H54 (cell line): ENCODE results near the gene UPK3A.
"Not testable (repeated sequence)": the region's sequence is repeated elsewhere in the genome, so short reads cannot be mapped to it uniquely, and the experiment has no call there.

Experiments
- DNase-seq: peaks from one replicate; pipeline ENCODE4 v3.0.0; 2011; ENCODE audit warnings: low spot score, mixed read lengths; ENCODE audit not compliant: insufficient read length
- FAIRE-seq: peaks from 3 replicates; lab custom pipeline; 2011; peaks lifted over from hg19 to GRCh38; lab: Jason Lieb, UNC
- POLR2A ChIP-seq: IDR thresholded peaks from 2 replicates; pipeline ENCODE4 v1.6.1; 2011; ENCODE audit warnings: low read depth, mild to moderate bottlenecking, low read length

Gene UPK3A

DNA sequence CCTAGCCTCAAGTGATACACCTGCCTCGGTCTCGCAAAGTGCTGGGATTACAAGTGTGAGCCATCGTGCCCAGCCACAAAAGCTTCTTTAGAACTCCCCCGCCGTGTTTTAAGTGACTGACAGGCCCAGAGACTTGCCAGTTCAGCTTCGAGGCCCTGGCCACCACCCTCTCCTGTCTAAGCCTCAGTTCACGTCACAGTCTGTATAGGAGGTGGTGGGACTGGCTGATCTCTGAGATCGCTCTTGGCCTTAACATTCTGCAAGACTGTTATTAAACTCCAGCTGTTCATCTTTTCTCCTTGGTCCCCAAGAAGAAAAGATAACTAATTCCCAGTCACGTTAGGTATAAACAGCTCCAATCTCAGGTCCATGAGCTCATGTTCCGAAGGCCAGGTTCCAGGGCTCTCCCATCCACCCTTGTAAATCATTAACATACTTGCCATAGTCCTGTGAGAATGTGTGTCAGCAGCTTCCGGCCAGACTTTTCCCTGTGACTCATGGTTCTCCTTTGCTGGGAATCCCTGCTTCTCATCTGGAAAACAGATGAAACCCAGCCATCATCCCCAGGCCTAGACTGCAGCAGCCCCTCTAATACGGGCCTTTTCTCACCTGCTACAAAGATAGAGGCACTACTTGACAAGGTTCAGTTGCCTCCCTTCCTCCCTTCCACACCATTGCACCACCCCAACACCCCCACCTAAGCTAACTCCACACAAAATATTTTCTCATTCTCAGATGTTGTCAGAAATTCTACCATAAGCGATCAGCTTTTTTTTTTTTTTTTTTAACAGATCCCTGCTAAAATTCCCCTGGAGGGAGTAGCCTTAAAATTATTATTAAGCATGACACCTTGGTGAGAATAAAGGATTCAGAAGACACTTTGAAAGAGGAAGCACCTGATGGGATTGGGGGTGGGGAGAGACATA, 38.4 kb upstream of the UPK3A start:
- peak; percentile 69 for FAIRE-seq
- DNase-seq: peak; percentile 74

DNA sequence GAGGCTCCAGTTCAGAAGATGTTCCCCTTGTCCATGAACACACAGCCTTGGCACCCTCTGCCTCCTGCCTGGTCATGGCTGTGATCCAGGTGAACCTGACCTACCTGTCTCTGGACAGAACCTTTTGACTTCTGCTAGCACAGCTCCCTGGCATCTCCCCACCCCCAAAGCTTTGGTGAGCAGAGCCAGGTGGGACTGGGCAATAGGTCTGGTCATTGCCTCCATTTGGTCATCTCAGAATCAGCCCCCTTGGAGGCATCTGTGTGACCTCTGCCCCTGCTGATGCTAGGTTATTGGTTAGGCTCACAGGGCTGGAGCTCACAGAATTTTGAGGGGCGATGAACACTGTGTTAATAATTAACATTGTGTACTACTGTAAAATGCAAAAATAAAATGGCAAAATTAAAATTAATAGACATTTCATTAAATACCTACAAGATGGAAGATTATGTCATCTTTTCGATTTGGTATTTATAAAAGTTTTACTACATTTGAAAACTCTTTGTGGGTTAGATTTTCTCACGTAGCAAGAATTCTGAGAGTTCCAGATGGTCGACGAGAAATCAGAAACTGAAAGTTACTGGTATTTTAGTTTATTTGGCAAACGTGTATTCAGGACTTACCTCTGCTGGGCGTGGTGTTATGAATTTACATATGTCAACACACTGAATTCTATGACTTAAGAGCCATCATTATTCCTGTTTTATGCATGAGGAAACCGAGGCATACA, 35.8 kb upstream of the UPK3A start:
- DNase-seq (no peak), FAIRE-seq (no peak)
- TF ChIP-seq POLR2A: no peak

More for the DNA sequence above, 38.4 kb upstream of the UPK3A start:
- no peak for TF ChIP-seq POLR2A

GRCh38 chr22:45251825-45252224, 32.9 kb upstream of the UPK3A start:
- FAIRE-seq: no peak
- DNase-seq: no peak
- TF ChIP-seq POLR2A: no peak

- no peak for FAIRE-seq
Measured at GRCh38 chr22:45253039-45253641, 31.6 kb upstream of the UPK3A start.

GRCh38 chr22:45254388-45254787, 30.4 kb upstream of the UPK3A start:
- no peak for FAIRE-seq
- TF ChIP-seq POLR2A: no peak

More at GRCh38 chr22:45253039-45253641, 31.6 kb upstream of the UPK3A start:
- DNase-seq: no peak
- TF ChIP-seq POLR2A: no peak

GRCh38 chr22:45254789-45255278, 29.9 kb upstream of the UPK3A start:
- FAIRE-seq (no peak), DNase-seq (no peak)
- no peak for TF ChIP-seq POLR2A

More at GRCh38 chr22:45254388-45254787, 30.4 kb upstream of the UPK3A start:
- DNase-seq: no peak

- FAIRE-seq, DNase-seq: not testable (repeated sequence)
Measured at GRCh38 chr22:45257941-45258340, 26.8 kb upstream of the UPK3A start.

DNA sequence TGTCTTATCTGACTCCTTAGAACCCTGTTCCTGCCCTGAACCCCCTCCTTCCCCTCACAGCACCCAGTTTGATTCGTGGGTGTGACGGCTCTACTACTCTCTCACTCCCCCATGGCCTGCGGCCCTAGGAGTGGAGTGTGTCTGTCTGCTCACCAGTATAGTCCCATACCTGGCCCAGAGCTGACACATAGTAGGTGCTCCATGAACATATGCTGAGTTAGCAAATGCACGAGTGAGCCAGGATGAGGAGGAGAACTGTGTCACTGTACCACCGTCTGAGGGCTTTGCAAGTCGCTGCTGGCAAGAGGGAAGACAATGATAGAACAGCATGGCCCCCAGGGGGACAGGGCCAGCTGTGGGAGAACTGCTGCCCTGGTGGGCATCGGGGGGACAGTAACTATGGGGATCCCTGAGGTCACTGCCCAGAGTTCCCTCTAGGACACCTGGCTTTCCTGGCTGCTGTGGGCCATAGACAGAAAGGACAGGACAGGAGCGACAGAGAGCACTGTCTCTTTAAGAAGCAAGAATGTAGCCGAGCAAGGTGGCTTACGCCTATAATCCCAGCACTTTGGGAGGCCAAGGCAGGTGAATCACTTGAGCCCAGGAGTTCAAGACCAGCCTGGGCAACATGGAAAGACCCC, 24.9 kb upstream of the UPK3A start:
- DNase-seq (no peak), FAIRE-seq (no peak)
- TF ChIP-seq POLR2A: no peak

DNA sequence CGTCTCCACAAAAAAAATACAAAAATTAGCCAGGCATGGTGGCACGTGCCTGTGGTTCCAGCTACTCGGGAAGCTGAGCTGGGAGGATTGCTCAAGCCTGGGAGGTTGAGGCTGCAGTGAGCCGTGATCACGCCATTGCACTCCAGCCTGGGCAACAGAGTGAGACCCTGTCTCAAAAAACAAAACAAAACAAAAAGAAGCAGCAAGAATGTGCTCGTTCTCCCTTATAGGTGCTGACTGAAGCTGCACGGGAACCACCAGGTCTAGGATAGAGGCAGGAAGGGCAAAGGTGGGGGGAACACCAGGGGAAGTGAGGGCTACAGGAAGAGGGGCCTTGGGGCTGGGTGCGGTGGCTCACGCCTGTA, 24.4 kb upstream of the UPK3A start:
- not testable (repeated sequence) for DNase-seq, FAIRE-seq

DNA sequence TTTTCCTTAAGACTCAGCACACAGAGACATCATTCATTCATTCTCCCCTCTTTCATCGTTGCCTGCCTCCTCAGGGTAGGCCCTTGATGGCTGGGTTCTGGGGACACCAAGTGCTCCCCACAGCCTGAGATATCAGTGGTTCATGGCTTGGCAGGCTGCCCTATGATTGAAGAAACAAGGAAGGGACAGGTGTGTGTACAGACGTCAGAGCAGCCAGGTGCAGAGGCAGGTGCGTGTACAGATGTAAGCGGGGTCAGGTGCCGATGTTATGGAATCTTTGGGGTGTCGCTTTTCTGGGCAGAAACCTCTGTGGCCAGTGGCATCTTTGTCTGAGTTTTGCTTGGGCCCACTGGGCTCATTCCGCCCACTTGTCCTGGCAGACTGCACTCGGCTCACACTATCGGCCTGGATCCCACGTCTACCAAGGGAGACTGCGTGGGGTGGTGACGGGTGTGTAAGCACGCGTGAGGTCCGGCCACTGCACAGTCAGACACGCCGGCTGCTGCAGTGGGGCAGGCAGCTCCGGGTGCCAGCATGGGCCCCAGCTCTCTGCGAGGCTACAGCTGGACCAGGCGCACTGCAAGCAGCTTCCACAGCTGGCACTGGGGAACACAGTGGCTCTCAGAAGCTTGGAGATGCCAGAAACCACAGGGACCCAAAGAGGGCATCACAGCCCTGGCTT, 23.2 kb upstream of the UPK3A start:
- no peak for FAIRE-seq
- no peak for DNase-seq
- TF ChIP-seq POLR2A: no peak

- FAIRE-seq: no peak
- TF ChIP-seq POLR2A: no peak
- no peak for DNase-seq
Measured at GRCh38 chr22:45262195-45262930, 22.4 kb upstream of the UPK3A start.

DNA sequence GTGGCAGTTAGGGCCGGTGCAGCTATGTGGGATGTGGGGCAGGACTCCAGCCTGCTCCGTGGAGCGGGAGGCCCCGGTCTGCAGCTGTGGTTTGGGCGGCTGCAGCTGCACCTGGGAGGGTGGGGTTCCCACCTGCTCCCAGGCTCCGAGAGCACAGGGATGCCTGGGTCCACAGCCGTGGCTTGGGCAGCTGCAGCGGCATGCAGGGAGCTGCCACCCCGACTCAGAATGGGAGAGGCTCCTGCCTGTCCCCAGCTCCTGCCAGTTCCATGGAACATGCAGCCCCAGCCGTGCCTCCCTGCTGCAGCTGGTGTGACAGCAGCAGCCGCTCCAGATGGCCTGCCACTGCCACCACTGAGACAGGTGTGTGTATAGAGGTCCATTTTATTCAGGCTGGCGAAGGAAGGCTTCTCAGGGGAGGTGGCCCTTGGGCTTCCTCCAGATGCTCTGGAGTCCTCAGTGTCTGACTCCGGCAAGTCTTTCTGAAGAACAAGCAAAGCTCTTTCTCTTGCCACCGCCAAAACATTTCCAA, 21.8 kb upstream of the UPK3A start:
- no peak for TF ChIP-seq POLR2A
- no peak for FAIRE-seq
- no peak for DNase-seq
